T-helper 1 cell treated with Interleukin-12 subunit alpha and Interleukin-12 subunit beta and Interleukin-4 antibody, amounts not matched to agents 30 ng/mL and 1 ng/mL, for 36 hours (primary cell): ENCODE measurements around the gene SP1. TPM values are rescaled to one million over a fixed set of nuclear protein-coding genes. Genes with fewer than 3 reads are reported as not detected.

Experiments
- total RNA-seq: library from RNA; stranded (reverse); gene quantifications from 2 replicates; pipeline ENCODE4 v1.2.3, GENCODE V29; 2022

Gene SP1
- total RNA-seq, 1 donor from 2014 or later = 75.7 TPM

Other genes starting within 250 kb of the SP1 start
- gene ZNF740, start 199.5 kb upstream of the SP1 start, total RNA-seq = 44.1 and 51.7 TPM in 2 replicates
- 30.7 and 43.6 TPM in 2 replicates for gene CSAD, start 199.3 kb upstream of the SP1 start, total RNA-seq
- 734 and 751 TPM in 2 replicates for gene ITGB7, start 172.9 kb upstream of the SP1 start, total RNA-seq
- gene RARG, start 148.0 kb upstream of the SP1 start, total RNA-seq = 56.8 and 62.0 TPM in 2 replicates
- 58.2 and 63.4 TPM in 2 replicates for gene ESPL1, start 111.9 kb upstream of the SP1 start, total RNA-seq
- gene PFDN5, start 84.6 kb upstream of the SP1 start, total RNA-seq = 309 and 313 TPM in 2 replicates
- gene MYG1, start 80.5 kb upstream of the SP1 start, total RNA-seq = 53.2 and 57.0 TPM in 2 replicates
- gene AAAS, start 58.6 kb upstream of the SP1 start, total RNA-seq = 64.2 and 66.1 TPM in 2 replicates
- 0.07 TPM in 1 of 2 replicates, not detected in the other for gene SP7, start 43.8 kb upstream of the SP1 start, total RNA-seq
- gene AMHR2, start 43.7 kb downstream of the SP1 start, total RNA-seq = not detected in 2 replicates
- gene PRR13, start 61.6 kb downstream of the SP1 start, total RNA-seq = 214 and 222 TPM in 2 replicates
- gene PCBP2, start 71.9 kb downstream of the SP1 start, total RNA-seq = 684 and 700 TPM in 2 replicates
- gene MAP3K12, start 119.3 kb downstream of the SP1 start, total RNA-seq = 29.6 and 30.1 TPM in 2 replicates
- 39.9 and 41.0 TPM in 2 replicates for gene TARBP2, start 121.1 kb downstream of the SP1 start, total RNA-seq
- gene NPFF, start 127.3 kb downstream of the SP1 start, total RNA-seq = 0.44 TPM in 1 of 2 replicates, not detected in the other
- gene ATF7, start 246.2 kb downstream of the SP1 start, total RNA-seq = 30.6 and 33.5 TPM in 2 replicates